GM12891 (cell line): ENCODE measurements around the gene DOCK2.

ENCODE experiments used
- POLR2A ChIP-seq: IDR thresholded peaks from 2 replicates; pipeline ENCODE4 v1.6.1; 2011; ENCODE audit warnings: low read depth, low read length, control low read depth
- POLR2AphosphoS5 ChIP-seq: IDR thresholded peaks from 2 replicates; pipeline ENCODE4 v1.6.1; 2011; ENCODE audit warnings: low read depth, low read length, control low read depth
- SPI1 ChIP-seq: IDR thresholded peaks from 2 replicates; pipeline ENCODE4 v1.6.1; 2011; ENCODE audit warnings: low read depth, low read length, control low read depth

DNA sequence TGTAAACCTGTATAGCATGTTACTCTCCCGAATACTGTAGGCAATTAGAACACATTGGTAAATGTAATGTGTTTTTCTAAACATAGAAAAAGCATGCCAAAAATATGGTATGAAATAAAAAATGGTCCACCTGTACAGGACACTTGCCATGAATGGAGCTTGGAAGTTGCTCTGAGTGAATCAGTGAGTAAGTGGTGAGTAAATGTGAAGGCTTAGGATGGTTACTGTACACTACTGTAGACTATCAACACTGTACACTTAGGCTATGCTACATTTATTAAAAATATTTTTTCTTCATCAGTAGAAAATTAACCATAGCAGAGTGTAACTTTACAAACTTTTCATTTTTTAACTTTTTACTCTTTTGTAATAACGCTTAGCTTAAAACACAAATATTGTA is 301.4 kb downstream of the DOCK2 start:
- TF ChIP-seq POLR2AphosphoS5: no peak
- TF ChIP-seq POLR2A: no peak
- TF ChIP-seq SPI1: no peak
